H1 (cell line): ENCODE data around the gene PSME1. TPM values are rescaled to one million over a fixed set of nuclear protein-coding genes. Genes with fewer than 3 reads are reported as not detected.

Source experiments
- BACH1 ChIP-seq: IDR thresholded peaks from 2 replicates; pipeline ENCODE4 v1.6.1; 2012; ENCODE audit warnings: low read length, improper control_type of control experiment
- CEBPB ChIP-seq: IDR thresholded peaks from 2 replicates; pipeline ENCODE4 v1.6.1; 2012; ENCODE audit warnings: low read depth, low read length
- EGR1 ChIP-seq: IDR thresholded peaks from 2 replicates; pipeline ENCODE4 v1.6.1; 2011; ENCODE audit warnings: low read depth, low read length, borderline replicate concordance
- POLR2A ChIP-seq, 2 experiments: IDR thresholded peaks; 1 replicate in 1 of 2; 2 replicates in 1 of 2; pipeline ENCODE4 v1.6.1; 2011; ENCODE audit warnings: low read depth in 2 of 2, low read length in 2 of 2, mild to moderate bottlenecking in 2 of 2; ENCODE audit errors: control extremely low read depth in 1 of 2
- SIRT6 ChIP-seq: IDR thresholded peaks from one replicate; pipeline ENCODE4 v1.7.1; 2012; ENCODE audit warnings: low read length, inconsistent platforms
- TCF12 ChIP-seq: IDR thresholded peaks from 2 replicates; pipeline ENCODE4 v1.6.1; 2011; ENCODE audit warnings: low read depth, mild to moderate bottlenecking, low read length
- polyA plus RNA-seq, 7 experiments: library from polyadenylated mRNA; depleted of rRNA in 3 of 7; stranded (reverse) in 5 of 7; unstranded in 2 of 7; fragments of >200 nt in 5 of 7; fragments of 200-250 nt in 2 of 7; gene quantifications; 1 replicate in 5 of 7; 2 replicates in 1 of 7; 4 replicates in 1 of 7; pipeline versions ENCODE4 v1.2.1 to v1.2.3, GENCODE V29; 2011 to 2013; ENCODE audit warnings: missing spikeins in 2 of 7, mixed read lengths in 2 of 7
- total RNA-seq: library from RNA; stranded (reverse); fragmentation: NEBNext Ultra II Directional; extraction: Animal tissue kit (Norgen Biotek cat#: 25700); gene quantifications from 2 replicates; pipeline ENCODE4 v1.2.1, GENCODE V29; 2021
- TF ChIP-seq, protein P1 (sequence below): fragments of 300-600 bp; sonication (generic); IDR thresholded peaks from 2 replicates; pipeline ENCODE4 v1.7.1; 2012; ENCODE audit warnings: low read length, moderate library complexity, mild to moderate bottlenecking, inconsistent platforms; ENCODE audit not compliant: insufficient replicate concordance
- TF ChIP-seq, protein P2 (sequence below): IDR thresholded peaks from 2 replicates; pipeline ENCODE4 v1.6.1; 2011; ENCODE audit warnings: low read depth, mild to moderate bottlenecking, low read length; ENCODE audit not compliant: insufficient read depth

PSME1 gene
- total and polyA plus RNA-seq, 2 of the 8 experiments (the other 6 are each of a cell fraction or from before 2014, with no cell fraction given) = 74.9 to 85.9 TPM

DNA sequence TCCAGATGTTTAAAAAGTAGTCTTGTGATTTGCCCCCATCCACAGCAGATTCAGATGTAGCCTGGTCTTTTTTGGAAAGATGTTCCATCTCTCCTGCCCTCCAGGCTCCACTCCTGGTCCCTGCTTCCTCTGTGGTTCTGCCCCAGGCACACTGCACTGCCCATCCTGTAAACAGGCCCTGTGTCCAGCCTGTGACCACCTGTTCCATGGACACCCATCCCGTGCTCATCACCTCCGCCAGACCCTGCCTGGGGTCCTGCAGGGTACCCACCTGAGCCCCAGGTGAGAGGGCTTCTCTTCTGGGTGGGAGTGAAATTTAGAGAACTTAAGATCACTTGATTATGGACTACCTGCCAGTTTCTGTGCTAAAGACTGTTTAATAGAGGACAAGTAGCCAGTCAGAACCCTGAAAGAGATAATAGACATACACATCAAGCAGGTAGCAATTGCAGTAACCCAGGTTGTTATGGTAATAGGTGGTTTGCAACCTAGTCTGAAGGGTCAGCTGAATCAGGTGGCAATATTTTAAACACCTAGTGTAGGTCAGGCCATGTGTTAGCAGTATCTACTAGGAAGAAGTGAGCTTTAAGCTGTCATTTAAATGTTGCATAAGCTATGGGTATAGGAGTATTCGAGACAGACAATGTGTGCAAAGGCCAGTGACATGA is 13.4 kb downstream of the PSME1 start (continued):
- TF ChIP-seq, protein P1, sequence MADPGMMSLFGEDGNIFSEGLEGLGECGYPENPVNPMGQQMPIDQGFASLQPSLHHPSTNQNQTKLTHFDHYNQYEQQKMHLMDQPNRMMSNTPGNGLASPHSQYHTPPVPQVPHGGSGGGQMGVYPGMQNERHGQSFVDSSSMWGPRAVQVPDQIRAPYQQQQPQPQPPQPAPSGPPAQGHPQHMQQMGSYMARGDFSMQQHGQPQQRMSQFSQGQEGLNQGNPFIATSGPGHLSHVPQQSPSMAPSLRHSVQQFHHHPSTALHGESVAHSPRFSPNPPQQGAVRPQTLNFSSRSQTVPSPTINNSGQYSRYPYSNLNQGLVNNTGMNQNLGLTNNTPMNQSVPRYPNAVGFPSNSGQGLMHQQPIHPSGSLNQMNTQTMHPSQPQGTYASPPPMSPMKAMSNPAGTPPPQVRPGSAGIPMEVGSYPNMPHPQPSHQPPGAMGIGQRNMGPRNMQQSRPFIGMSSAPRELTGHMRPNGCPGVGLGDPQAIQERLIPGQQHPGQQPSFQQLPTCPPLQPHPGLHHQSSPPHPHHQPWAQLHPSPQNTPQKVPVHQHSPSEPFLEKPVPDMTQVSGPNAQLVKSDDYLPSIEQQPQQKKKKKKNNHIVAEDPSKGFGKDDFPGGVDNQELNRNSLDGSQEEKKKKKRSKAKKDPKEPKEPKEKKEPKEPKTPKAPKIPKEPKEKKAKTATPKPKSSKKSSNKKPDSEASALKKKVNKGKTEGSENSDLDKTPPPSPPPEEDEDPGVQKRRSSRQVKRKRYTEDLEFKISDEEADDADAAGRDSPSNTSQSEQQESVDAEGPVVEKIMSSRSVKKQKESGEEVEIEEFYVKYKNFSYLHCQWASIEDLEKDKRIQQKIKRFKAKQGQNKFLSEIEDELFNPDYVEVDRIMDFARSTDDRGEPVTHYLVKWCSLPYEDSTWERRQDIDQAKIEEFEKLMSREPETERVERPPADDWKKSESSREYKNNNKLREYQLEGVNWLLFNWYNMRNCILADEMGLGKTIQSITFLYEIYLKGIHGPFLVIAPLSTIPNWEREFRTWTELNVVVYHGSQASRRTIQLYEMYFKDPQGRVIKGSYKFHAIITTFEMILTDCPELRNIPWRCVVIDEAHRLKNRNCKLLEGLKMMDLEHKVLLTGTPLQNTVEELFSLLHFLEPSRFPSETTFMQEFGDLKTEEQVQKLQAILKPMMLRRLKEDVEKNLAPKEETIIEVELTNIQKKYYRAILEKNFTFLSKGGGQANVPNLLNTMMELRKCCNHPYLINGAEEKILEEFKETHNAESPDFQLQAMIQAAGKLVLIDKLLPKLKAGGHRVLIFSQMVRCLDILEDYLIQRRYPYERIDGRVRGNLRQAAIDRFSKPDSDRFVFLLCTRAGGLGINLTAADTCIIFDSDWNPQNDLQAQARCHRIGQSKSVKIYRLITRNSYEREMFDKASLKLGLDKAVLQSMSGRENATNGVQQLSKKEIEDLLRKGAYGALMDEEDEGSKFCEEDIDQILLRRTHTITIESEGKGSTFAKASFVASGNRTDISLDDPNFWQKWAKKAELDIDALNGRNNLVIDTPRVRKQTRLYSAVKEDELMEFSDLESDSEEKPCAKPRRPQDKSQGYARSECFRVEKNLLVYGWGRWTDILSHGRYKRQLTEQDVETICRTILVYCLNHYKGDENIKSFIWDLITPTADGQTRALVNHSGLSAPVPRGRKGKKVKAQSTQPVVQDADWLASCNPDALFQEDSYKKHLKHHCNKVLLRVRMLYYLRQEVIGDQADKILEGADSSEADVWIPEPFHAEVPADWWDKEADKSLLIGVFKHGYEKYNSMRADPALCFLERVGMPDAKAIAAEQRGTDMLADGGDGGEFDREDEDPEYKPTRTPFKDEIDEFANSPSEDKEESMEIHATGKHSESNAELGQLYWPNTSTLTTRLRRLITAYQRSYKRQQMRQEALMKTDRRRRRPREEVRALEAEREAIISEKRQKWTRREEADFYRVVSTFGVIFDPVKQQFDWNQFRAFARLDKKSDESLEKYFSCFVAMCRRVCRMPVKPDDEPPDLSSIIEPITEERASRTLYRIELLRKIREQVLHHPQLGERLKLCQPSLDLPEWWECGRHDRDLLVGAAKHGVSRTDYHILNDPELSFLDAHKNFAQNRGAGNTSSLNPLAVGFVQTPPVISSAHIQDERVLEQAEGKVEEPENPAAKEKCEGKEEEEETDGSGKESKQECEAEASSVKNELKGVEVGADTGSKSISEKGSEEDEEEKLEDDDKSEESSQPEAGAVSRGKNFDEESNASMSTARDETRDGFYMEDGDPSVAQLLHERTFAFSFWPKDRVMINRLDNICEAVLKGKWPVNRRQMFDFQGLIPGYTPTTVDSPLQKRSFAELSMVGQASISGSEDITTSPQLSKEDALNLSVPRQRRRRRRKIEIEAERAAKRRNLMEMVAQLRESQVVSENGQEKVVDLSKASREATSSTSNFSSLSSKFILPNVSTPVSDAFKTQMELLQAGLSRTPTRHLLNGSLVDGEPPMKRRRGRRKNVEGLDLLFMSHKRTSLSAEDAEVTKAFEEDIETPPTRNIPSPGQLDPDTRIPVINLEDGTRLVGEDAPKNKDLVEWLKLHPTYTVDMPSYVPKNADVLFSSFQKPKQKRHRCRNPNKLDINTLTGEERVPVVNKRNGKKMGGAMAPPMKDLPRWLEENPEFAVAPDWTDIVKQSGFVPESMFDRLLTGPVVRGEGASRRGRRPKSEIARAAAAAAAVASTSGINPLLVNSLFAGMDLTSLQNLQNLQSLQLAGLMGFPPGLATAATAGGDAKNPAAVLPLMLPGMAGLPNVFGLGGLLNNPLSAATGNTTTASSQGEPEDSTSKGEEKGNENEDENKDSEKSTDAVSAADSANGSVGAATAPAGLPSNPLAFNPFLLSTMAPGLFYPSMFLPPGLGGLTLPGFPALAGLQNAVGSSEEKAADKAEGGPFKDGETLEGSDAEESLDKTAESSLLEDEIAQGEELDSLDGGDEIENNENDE = no peak
- TF ChIP-seq BACH1 (no peak), SIRT6 (no peak), CEBPB (no peak), POLR2A (IDR thresholded peaks at IDR 0.05; ENCODE audit: control extremely low read depth in 1 of 2, low read depth in 2 of 2, low read length in 2 of 2) (no peak), EGR1 (no peak), TCF12 (no peak)
- TF ChIP-seq, protein P2, sequence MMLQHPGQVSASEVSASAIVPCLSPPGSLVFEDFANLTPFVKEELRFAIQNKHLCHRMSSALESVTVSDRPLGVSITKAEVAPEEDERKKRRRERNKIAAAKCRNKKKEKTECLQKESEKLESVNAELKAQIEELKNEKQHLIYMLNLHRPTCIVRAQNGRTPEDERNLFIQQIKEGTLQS = no peak
